ENCODE data around the gene TAOK2.

DNA sequence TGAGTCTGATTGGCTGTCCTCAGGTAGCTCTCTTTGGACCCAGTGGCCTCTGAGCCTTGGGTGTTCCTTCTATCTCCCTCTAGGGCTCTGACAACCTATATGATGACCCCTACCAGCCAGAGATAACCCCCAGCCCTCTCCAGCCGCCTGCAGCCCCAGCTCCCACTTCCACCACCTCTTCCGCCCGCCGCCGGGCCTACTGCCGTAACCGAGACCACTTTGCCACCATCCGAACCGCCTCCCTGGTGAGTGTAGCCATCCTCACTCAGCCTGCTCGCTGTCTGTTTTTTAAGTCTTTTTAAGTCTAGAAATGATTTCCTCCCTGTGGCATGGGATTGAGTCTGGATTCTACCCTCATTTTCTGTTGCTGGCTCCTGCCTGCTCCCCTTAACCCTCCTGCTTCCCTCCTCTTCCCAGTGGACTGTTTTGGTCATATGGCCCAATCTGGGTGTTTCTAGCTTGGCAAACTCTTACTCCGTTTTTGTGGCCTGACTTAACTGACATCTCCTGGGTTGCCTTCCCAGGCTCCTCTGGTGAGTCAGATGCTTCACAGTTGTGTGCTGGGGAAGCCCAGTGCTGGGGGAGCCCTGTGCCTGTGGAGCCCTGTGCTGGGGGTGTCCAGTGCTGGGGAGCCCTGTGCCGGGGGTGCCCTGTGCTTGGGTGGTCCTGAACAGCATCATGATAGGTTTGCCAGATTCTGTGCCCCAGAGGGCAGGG is 9.9 kb downstream of the TAOK2 start:
- TF ChIP-seq, protein P1, sequence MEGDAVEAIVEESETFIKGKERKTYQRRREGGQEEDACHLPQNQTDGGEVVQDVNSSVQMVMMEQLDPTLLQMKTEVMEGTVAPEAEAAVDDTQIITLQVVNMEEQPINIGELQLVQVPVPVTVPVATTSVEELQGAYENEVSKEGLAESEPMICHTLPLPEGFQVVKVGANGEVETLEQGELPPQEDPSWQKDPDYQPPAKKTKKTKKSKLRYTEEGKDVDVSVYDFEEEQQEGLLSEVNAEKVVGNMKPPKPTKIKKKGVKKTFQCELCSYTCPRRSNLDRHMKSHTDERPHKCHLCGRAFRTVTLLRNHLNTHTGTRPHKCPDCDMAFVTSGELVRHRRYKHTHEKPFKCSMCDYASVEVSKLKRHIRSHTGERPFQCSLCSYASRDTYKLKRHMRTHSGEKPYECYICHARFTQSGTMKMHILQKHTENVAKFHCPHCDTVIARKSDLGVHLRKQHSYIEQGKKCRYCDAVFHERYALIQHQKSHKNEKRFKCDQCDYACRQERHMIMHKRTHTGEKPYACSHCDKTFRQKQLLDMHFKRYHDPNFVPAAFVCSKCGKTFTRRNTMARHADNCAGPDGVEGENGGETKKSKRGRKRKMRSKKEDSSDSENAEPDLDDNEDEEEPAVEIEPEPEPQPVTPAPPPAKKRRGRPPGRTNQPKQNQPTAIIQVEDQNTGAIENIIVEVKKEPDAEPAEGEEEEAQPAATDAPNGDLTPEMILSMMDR (IDR thresholded peaks at IDR 0.05) = no peak
- TF ChIP-seq POLR2AphosphoS5 (IDR thresholded peaks at IDR 0.05) (no peak), POLR2A (IDR thresholded peaks at IDR 0.05) (no peak)

Measured in gastroesophageal sphincter (tissue), 3 donors.